IPS-18c (cell line): ENCODE measurements around the gene CIPC.

ENCODE experiments used
- H3K4me3 ChIP-seq: 2 replicates; pipeline ENCODE4 v1.7.0; 2013; ENCODE audit warnings: low read depth, mild to moderate bottlenecking, low read length, moderate library complexity; ENCODE audit not compliant: insufficient read depth
- H3K9me3 ChIP-seq: one replicate; pipeline ENCODE4 v1.6.1; 2013; ENCODE audit warnings: mild to moderate bottlenecking, low read length, moderate library complexity; ENCODE audit not compliant: control insufficient read depth, insufficient read depth

Gene CIPC

GRCh38 chr14:77111021-77111420, 13.0 kb downstream of the CIPC start:
- H3K4me3 ChIP-seq: no peak overlapping the region
- H3K9me3 ChIP-seq: no peaks in the 10 kb centered on the region

GRCh38 chr14:77113644-77114043, 15.6 kb downstream of the CIPC start:
- no peaks in the 10 kb centered on the region for H3K9me3 ChIP-seq
- H3K4me3 ChIP-seq: no peak overlapping the region

- no peak overlapping the region for H3K4me3 ChIP-seq
- no peaks in the 10 kb centered on the region for H3K9me3 ChIP-seq
Measured at GRCh38 chr14:77114609-77115008, 16.6 kb downstream of the CIPC start.

GRCh38 chr14:77116172-77116817, 18.2 kb downstream of the CIPC start:
- no peaks in the 10 kb centered on the region for H3K9me3 ChIP-seq
- H3K4me3 ChIP-seq: no peak overlapping the region

GRCh38 chr14:77119851-77120250, 21.8 kb downstream of the CIPC start:
- H3K4me3 ChIP-seq: no peak overlapping the region
- H3K9me3 ChIP-seq: no peaks in the 10 kb centered on the region

- H3K9me3 ChIP-seq: no peaks in the 10 kb centered on the region
- no peak overlapping the region for H3K4me3 ChIP-seq
Measured at GRCh38 chr14:77120771-77121743, 23.0 kb downstream of the CIPC start.

- no peaks in the 10 kb centered on the region for H3K9me3 ChIP-seq
- no peak overlapping the region for H3K4me3 ChIP-seq
Measured at GRCh38 chr14:77122526-77123125, 24.6 kb downstream of the CIPC start.

GRCh38 chr14:77123381-77124325, 25.6 kb downstream of the CIPC start:
- Histone ChIP-seq H3K4me3 (no peak overlapping the region), H3K9me3 (no peaks in the 10 kb centered on the region)

- Histone ChIP-seq H3K4me3 (peak overlapping the region; percentile 58), H3K9me3 (no peaks in the 10 kb centered on the region)
Measured at GRCh38 chr14:77124345-77125280, 26.6 kb downstream of the CIPC start.

- H3K4me3 ChIP-seq: peak overlapping the region; percentile 58
- H3K9me3 ChIP-seq: no peaks in the 10 kb centered on the region
Measured at GRCh38 chr14:77125281-77125801, 27.3 kb downstream of the CIPC start.

GRCh38 chr14:77125823-77126325, 27.8 kb downstream of the CIPC start:
- Histone ChIP-seq H3K9me3 (no peaks in the 10 kb centered on the region), H3K4me3 (no peak overlapping the region)

- no peaks in the 10 kb centered on the region for H3K9me3 ChIP-seq
- no peak overlapping the region for H3K4me3 ChIP-seq
Measured at GRCh38 chr14:77126461-77126990, 28.5 kb downstream of the CIPC start.

GRCh38 chr14:77128414-77128891, 30.4 kb downstream of the CIPC start:
- Histone ChIP-seq H3K9me3 (no peaks in the 10 kb centered on the region), H3K4me3 (no peak overlapping the region)

GRCh38 chr14:77130386-77130785, 32.3 kb downstream of the CIPC start:
- H3K4me3 ChIP-seq: no peak overlapping the region
- H3K9me3 ChIP-seq: no peaks in the 10 kb centered on the region

- H3K4me3 ChIP-seq: no peak overlapping the region
- H3K9me3 ChIP-seq: no peaks in the 10 kb centered on the region
Measured at GRCh38 chr14:77131206-77131605, 33.1 kb downstream of the CIPC start.
